ENCODE results near the gene XRN2.

Gene XRN2

GRCh38 chr20:21355981-21356380, 52.9 kb downstream of the XRN2 start:
- no peak overlapping the region for H3K4me3 ChIP-seq (replicated peaks; ENCODE audit: low read depth, low read length)
- no peak for TF ChIP-seq CTCF (IDR thresholded peaks at IDR 0.05; ENCODE audit: low read depth, low read length, missing control alignments)
- no peak for DNase-seq (ENCODE audit: extremely low read depth, low read depth)

GRCh38 chr20:21356386-21356785, 53.3 kb downstream of the XRN2 start:
- no peak for TF ChIP-seq CTCF (IDR thresholded peaks at IDR 0.05; ENCODE audit: low read depth, low read length, missing control alignments)
- no peak overlapping the region for H3K4me3 ChIP-seq (replicated peaks; ENCODE audit: low read depth, low read length)
- DNase-seq (ENCODE audit: extremely low read depth, low read depth): no peak

- DNase-seq (ENCODE audit: extremely low read depth, low read depth): no peak
- no peak overlapping the region for H3K4me3 ChIP-seq (replicated peaks; ENCODE audit: low read depth, low read length)
- no peak for TF ChIP-seq CTCF (IDR thresholded peaks at IDR 0.05; ENCODE audit: low read depth, low read length, missing control alignments)
These were observed 54.7 kb downstream of the XRN2 start for GRCh38 chr20:21357844-21358243.

GRCh38 chr20:21358737-21359136, 55.6 kb downstream of the XRN2 start:
- no peak for DNase-seq (ENCODE audit: extremely low read depth, low read depth)
- no peak overlapping the region for H3K4me3 ChIP-seq (replicated peaks; ENCODE audit: low read depth, low read length)
- TF ChIP-seq CTCF (IDR thresholded peaks at IDR 0.05; ENCODE audit: low read depth, low read length, missing control alignments): no peak

- H3K4me3 ChIP-seq (replicated peaks; ENCODE audit: low read depth, low read length): no peak overlapping the region
- no peak for DNase-seq (ENCODE audit: extremely low read depth, low read depth)
- TF ChIP-seq CTCF (IDR thresholded peaks at IDR 0.05; ENCODE audit: low read depth, low read length, missing control alignments): no peak
These were observed 57.6 kb downstream of the XRN2 start for GRCh38 chr20:21360705-21361104.

GRCh38 chr20:21361266-21361665, 58.1 kb downstream of the XRN2 start:
- no peak for DNase-seq (ENCODE audit: extremely low read depth, low read depth)
- TF ChIP-seq CTCF (IDR thresholded peaks at IDR 0.05; ENCODE audit: low read depth, low read length, missing control alignments): no peak
- H3K4me3 ChIP-seq (replicated peaks; ENCODE audit: low read depth, low read length): no peak overlapping the region

- TF ChIP-seq CTCF (IDR thresholded peaks at IDR 0.05; ENCODE audit: low read depth, low read length, missing control alignments): no peak
- DNase-seq (ENCODE audit: extremely low read depth, low read depth): no peak
- H3K4me3 ChIP-seq (replicated peaks; ENCODE audit: low read depth, low read length): no peak overlapping the region
These were observed 61.3 kb downstream of the XRN2 start for GRCh38 chr20:21364413-21364812.

Measured in HFF-Myc (cell line).